ENCODE data around the gene BANK1.

Gene BANK1

GRCh38 chr4:101914761-101915160 lies 124.2 kb downstream of the BANK1 start:
- no peak overlapping the region for H3K27ac ChIP-seq
- TF ChIP-seq CTCF (IDR thresholded peaks at IDR 0.05) (no peak), ZFX (IDR thresholded peaks at IDR 0.05; ENCODE audit: borderline replicate concordance) (no peak)

- no peak for TF ChIP-seq CTCF (IDR thresholded peaks at IDR 0.05)
- TF ChIP-seq ZFX (IDR thresholded peaks at IDR 0.05; ENCODE audit: borderline replicate concordance), result no peak
- H3K27ac ChIP-seq, result no peak overlapping the region
These were observed 128.9 kb downstream of the BANK1 start for GRCh38 chr4:101919373-101919977.

DNA sequence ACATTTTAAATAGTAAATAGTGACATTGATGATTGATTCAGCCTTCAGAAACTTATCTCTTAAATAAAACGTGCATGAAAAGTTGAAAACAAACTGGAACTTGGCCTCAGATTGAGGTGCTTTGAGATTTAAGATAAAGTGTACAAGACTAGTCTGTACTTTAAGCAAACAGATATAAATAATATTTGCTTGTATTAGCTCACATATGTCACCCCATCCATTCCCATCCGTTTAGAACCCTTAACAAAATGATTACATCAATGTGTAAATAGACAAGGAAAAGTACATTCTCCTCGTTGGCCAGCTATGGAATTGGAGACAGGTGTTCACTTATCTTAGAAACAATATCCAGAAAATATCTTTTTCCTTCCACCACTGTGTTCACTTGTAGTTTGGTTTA lies 130.8 kb downstream of the BANK1 start:
- TF ChIP-seq CTCF (IDR thresholded peaks at IDR 0.05) (no peak), ZFX (IDR thresholded peaks at IDR 0.05; ENCODE audit: borderline replicate concordance) (no peak)
- H3K27ac ChIP-seq, result peak overlapping the region; percentile 87

DNA sequence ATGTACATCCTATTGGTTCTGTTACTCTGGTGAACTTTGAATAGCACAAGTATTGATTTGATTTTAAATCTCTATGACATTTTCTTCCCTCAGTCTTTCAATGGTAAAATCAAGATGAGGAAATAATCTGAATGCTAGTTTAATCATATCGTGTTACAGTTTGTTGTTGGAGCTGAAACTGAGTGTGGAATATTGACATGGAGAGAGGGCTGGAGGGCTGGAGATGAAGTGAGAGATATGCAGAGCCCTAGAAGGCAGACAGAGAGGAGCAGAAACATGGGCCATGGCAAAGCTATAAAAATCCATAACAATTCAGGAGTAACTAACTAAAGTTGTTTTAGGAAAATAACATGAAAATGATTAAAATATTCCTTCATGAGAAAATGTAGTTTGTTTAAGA lies 141.1 kb downstream of the BANK1 start:
- no peak for TF ChIP-seq ZFX (IDR thresholded peaks at IDR 0.05; ENCODE audit: borderline replicate concordance)
- TF ChIP-seq CTCF (IDR thresholded peaks at IDR 0.05), result no peak
- peak overlapping the region; percentile 68 for H3K27ac ChIP-seq

DNA sequence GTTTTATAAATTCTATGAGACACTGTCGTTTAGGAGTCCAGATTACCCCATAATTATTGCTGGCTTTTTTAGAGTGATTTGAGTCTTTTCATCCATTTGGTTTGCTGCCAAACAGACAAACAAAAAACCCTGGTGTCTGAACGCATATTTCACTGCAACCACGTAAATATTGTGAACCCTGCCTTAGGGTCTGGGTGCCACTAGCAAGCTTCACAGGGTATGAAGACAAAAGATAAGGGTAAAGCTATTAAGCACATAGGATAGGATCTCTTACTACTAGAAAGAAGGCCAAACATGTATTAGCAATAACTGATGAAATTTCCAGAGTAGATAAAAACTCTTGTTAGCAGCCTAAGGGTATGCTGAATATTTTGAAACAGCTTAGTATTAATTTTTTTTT lies 143.3 kb downstream of the BANK1 start:
- no peak for TF ChIP-seq ZFX (IDR thresholded peaks at IDR 0.05; ENCODE audit: borderline replicate concordance)
- no peak for TF ChIP-seq CTCF (IDR thresholded peaks at IDR 0.05)
- no peak overlapping the region for H3K27ac ChIP-seq

DNA sequence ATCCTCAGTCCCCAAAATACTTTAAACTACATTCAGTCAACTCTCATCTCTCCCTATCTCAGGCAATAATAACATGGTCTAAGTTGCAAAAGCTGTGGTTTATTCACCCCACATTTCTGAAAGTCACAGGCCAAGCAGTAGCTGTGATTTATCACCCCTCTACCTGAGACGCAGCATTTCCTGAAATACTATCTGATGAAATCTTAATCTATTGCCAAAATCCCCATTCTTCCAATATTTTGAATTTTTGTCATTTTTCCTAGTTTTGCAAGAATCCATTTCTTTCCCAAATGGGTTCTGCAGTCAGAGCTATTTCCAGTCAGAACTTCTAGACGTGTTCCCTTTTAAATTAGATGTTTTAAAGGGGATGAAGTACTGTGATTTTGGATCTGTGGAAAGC lies 148.3 kb downstream of the BANK1 start:
- H3K27ac ChIP-seq, result no peak overlapping the region
- TF ChIP-seq ZFX (IDR thresholded peaks at IDR 0.05; ENCODE audit: borderline replicate concordance), result no peak
- no peak for TF ChIP-seq CTCF (IDR thresholded peaks at IDR 0.05)

DNA sequence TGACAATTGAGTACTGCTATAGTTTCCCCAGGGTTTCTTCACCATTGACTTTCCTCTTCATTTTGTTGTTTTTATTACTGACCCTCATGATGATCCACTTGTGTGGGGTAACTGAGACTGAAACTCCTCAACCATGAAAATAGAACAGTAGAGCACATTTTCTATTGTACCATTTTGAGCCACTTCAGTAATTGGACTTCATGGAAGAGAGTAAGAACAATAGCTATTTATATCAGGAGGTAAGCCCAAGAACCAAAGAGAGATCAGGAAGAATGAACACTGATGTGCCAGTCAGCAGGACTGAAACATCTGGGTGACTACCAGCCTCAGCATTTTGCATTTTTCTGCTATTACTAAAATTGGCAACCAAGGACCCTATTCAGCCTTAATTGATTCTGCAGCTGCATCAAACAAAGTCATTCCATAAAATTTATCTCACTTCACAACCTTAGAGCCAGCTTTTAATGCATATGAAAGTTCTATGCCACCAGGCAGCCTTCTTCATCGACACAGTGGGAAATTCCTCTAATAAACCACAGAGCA lies 151.4 kb downstream of the BANK1 start:
- TF ChIP-seq ZFX (IDR thresholded peaks at IDR 0.05; ENCODE audit: borderline replicate concordance) (no peak), CTCF (IDR thresholded peaks at IDR 0.05) (no peak)
- no peak overlapping the region for H3K27ac ChIP-seq

Data from 22Rv1 (cell line).